NCI-H2081 treated with DMSO at 0.1 percent for 48 hours (cell line): ENCODE data around the gene HNF1A.
"Not testable (repeated sequence)": the region's sequence is repeated elsewhere in the genome, so short reads cannot be mapped to it uniquely, and the experiment has no call there.

Source experiments
- DNase-seq: peaks from one replicate; lab custom pipeline; 2025; lab: John Stamatoyannopoulos, UW

The HNF1A gene

DNA sequence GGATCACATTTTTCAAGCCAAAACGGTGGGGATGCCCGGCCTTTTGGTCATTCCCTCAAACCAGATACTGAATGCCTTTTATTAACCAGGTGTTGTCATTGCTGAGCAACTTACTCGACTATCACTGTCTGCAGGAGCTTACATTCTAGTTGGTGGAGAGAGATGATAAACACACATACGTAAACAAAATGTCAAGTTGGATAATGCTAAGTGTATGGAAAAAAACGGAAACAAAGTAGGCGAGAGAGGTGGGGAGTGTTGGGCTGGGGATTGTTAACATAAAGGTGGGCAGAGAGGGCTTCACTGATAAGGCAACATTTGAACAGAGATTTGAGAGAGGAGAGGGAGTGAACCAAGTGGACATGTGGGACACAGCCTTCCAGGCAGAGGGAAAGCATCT lies 33.5 kb downstream of the HNF1A start:
- no peak for DNase-seq

DNA sequence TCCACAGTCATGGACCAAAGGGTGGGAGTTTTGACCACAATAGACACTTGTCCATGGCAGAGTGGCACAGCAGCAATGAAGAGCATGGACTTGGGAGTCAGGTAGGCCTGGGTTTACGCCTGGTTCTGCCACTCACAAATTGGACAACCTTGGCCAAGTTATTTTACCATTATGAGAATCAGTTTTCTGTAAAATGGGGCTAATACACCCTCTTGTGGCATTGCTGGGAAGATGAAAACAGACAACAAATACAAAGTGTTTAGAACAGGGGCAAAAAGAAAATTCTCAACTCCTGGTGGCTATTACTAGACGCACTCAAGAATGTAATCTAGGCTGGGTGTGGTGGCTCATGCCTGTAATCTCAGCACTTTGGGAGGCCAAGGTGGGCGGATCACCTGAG lies 35.4 kb downstream of the HNF1A start:
- no peak for DNase-seq

DNA sequence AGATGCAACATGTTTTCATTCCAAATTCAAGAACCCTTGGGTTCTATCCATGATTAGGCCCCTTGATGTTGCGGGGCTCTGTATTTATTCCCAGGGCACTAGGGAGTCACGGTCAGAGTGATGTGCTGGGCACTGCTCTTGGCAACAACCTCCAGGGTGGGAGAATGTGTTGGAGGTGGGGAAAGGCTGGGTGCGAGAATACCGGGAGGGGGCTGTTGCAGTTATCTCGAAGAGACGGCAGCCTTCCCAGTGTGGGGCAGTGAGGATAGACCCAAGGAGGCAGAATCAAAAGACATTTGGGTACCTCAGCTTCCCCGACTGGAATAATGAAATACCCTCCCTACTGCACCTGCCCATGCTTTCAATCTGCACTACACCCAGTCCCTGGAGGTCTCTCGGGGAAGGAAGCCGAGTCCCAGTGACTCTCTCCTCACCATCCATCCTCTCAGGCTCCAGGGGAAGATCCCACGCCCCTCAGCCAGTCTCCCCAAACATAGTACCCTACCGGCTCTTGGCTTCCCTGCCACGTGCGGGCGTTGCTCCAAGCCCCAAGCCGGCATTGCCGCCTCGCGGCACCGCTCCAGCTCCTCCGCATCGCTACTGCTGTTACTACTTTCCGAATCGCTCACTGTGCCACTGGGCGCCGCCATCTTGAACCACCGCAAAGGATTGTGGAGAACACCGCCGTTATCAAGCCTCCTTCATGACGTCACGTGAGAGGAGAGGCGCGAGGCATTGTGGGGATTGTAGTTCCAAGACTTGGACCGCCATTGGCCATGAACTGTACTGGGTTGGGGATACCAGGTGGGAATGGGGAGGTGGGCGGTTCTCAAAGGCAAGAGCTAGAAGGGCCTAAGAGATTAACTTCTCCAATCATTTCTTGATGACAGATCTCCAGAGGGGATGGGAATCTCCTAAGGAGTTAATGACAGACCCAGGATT lies 37.8 kb downstream of the HNF1A start, which contains the start of gene C12orf43:
Gene C12orf43, minus strand, starts transcription at position 663 of the 942 bp plus-strand sequence. Its CDS starts 13 bp downstream, at position 650.
- DNase-seq: peak; percentile 69

DNA sequence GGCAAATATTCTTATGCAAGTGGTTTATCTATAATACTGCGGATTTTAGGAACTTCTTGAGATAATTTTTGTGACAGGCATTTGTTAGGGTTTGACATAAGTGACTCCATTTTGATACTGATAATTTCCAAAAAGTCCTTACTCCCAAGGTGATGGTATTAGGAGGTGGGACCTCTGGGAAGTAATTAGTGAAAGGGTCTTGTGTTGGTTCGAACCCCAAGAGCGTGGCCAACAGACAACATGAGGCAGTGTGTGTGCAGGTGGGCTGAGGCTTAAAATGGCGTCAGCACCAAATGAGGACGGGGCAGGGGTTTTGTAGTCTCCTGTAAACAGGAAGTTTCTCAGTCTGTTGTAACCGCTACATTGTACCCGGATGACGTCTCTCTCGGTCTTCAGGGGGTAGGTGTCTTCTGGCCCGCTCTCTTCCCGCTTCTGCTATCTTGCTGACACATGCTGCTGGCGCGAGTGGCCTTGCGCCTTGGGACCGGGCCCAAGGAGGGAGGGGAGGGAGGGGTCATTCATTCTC lies 39.7 kb downstream of the HNF1A start:
- no peak for DNase-seq

DNA sequence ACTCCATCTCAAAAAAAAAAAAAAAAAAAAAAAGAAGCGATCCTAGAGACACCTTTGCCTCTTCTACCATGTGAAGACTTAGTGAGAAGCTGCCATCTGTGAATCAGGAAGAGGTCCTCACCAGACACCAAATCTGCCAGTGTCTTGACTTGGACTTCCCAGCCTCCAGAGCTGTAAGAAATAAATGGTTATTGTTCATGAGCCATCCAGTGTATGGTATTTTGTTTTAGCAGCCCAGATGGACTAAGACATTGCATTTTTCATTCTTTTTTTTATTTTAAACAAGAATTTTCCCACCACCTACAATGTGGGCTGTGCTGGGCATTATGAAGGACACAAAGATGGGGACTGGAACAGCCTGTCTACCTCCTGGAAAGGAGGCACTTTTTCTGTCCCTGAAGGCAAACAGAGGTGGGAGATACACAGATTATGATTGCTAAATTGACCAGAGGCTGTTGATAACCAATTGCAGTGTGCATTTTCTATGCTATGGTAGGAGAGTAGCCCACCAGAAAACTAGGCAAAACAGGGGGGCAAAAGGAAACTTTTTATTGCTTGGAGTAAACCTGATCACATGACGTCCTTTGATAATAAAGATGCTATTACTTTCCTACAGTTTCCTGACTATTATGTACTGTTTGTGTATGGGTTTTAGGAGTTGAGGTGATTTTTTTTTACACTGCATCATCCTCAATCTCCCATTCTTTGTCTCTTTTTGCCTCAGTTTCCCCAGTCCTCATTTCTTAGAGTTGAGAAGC lies 40.7 kb downstream of the HNF1A start:
- DNase-seq: no peak

DNA sequence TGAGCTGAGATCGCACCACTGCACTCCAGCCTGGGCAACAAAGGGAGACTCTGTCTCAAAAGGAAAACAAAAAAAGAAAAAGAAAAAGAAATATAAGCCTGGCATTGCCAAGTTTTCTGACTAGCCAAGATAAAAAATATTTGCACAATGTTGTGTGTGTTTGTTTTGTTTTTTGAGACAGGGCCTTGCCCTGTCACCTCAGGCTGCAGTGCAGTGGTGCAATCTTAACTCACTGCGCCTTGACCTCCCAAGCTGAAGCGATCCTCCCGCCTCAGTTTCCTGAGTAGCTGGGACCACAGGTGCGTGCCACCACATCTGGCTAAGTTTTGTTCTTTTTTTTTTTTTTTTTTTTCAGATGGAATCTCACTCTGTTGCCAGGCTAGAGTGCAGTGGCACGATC lies 43.4 kb downstream of the HNF1A start:
- no peak for DNase-seq

DNA sequence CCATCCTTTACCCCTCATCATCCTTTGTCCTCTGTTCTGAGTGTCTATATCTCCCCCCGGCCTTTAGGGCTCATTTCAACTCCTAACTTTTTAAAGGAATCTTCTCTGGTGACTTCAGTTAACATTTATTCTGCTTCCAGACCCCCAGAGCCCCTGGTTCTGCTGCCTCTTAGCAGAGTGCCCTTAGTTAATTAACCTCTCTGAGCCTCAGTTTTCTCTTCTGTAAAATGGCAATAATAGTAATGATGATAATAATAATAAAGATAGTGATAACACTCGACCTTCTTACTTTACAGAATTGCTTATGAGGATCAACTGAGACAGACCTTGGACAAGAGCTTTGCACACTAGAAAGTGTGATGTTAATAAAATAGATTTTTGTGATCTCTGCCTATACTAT lies 44.4 kb downstream of the HNF1A start:
- no peak for DNase-seq

DNA sequence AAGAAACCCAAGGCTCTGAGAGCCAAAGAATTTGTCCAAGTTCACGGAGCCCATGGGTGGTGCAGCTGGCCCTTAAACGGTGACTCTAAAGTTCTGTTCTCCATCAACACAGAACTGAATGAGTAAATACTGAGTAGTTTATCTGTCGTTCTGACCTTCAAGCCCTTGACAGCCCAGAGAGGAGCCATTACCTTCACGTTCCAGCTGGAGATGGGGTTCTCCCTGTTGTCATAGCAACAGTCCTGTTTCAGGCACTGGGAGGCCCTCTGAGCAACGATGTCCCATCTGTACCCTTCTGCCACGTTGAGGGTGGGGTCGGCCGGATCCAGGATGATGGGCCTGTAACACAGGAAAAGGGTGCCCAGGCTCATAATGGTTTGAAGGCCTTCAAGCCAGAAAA lies 45.5 kb downstream of the HNF1A start:
- DNase-seq: no peak

DNA sequence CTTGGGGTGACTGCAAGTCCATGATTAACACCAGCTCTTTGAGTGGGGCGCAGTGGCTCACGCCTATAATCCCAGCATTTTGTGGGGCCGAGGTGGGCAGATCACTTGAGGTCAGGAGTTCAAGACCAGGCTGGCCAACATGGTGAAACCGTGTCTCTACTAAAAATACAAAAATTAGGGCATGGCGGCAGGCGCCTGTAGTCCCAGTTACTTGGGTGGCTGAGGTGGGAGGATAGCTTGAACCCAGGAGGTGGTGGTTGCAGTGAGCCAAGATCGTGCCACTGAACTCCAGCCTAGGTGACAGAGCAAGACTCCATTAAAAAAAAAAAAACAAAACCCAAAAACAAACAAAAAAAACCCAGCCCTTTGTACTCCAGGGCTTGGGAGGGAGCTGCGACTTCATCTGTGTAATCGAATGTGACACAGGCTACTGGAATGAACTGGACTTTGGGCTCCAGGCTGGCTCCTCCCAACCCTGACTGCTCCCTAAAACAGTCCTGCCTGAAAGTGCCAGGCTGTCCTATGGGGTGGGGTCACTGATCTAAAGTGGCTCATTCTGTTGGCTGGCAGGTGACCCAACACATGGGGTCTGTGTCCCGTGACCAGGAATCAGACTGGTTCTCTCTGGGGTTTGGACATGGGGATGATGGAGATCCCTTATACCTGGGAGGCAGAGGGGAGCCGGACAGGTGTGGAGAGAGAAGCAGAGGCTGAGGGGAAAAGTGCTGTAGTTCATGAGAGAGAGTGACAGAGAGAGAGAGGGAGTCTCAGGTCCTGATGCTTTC lies 47.3 kb downstream of the HNF1A start:
- no peak for DNase-seq

DNA sequence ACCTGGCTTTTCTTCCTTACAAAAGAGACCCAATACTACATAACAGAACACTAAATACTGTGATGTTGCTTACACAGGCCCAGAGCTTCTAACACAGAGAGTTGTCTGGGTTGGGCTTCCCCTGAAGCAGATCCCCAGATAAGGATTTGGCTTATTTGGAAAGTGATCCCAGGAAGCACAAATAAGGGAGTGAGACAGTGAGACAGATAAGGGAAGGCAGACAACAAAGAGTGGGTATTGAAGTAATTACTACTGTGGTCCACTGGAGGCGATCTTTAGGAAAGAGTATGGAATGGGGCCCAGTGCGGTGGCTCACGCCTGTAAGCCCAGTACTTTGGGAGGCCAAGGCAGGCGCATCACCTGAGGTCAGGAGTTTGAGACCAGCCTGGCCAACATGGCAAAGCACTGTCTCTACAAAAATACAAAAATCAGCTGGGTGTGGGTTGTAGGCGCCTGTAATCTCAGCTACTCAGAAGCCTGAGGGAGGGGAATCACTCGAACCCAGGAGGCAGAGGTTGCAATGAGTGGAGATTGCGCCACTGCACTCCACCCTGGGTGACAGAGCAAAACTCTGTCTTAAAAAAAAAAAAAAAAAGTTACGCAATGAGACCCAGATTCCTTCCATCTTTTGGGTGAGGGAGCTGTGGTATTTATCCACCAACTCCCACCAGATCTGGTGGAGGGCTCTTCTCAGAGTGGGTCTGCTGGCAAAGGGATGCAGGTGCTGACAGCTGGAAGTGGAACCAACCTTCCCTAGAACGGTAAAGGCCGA lies 48.1 kb downstream of the HNF1A start:
- no peak for DNase-seq

DNA sequence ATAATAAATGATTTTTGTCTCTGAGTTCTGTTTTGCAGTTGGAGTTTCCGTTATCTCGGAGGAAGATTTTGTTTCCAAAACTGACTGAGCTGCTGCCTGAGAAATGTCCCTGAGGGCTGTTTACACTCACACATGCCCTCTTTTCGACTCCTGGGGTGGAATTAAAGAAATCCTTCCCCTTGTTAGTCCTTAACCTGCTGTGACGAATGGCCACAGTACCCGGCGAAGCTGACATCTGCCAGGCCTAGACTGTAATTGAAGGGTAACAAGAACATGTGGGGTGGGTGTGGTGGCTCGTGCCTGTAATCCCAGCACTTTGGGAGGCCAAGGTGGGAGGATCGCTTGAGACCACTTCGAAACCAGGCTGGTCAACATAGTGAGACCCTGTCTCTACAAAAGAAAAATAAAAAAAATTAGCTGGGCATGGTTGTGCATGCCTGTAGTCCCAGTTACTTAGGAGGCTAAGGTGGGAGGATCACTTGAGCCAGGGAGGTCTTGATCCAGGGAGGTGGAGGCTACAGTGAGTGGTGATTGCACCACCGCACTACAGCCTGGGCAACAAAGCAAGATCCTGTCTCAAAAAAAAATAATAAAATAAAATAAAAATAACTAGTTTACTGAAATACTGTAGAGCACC lies 52.4 kb downstream of the HNF1A start:
- DNase-seq: no peak

DNA sequence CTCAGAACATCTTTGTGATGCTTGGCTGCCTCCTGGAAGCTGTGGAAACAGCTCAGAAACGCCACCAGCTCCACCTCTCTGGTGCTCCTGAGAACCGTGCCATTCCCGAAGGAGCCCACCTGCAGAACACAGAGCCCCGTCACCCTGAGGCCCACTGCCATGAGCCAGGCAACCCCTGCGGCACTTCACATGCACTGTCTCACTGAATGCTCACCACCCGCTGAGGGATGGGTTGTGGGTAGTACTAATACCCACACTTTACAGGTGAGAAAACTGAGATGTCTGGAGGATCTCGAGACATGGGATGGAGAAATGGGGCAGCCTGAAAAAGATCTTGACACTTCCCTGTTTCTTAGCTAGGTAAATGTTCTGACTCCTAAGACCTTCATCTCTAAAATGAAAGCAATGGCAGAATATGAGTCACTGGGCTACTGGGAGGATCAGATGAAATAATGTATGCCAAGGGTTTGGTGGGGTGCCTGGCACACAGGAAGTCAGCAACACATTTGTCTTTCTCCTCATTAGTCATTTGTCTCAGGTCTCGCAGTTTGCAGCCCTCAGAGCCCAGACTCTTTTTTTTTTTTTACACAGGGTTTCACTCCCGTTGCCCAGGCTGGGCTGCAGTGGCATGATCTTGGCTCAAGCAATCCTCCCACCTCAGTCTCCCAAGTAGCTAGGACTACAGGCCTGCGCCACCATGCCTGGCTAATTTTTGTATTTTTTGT lies 55.4 kb downstream of the HNF1A start:
- DNase-seq: no peak

DNA sequence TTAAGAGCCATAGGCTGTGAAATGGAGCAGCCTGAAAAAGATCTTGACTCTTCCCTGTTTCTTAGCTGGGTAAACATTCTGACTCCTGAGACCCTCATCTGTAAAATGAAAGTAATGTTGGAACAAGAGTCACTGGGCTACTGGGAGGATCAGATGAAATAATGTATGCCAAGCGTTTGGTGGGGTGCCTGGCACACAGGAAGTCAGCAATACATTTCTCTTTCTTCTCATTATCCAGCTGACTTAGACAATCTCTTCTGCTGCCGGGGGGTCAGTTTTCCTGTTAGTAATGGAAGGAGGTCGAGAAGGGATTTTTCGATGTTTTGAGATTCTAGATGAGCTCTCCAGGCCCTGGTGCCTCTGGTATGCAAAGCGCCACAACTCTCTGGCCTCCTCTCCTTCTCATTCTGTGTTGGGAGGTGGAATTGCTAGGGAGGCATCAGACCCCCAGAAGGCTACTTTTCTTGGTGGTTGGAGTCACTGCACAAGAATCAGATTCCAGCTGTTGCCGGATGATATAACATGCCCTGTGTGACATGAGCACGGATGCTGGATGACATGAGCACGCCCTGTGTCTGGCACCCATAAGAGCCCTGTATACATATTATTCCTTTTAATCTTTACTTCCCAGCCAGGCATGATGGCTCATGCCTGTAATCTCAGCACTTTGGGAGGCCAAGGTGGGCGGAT lies 56.4 kb downstream of the HNF1A start:
- no peak for DNase-seq

DNA sequence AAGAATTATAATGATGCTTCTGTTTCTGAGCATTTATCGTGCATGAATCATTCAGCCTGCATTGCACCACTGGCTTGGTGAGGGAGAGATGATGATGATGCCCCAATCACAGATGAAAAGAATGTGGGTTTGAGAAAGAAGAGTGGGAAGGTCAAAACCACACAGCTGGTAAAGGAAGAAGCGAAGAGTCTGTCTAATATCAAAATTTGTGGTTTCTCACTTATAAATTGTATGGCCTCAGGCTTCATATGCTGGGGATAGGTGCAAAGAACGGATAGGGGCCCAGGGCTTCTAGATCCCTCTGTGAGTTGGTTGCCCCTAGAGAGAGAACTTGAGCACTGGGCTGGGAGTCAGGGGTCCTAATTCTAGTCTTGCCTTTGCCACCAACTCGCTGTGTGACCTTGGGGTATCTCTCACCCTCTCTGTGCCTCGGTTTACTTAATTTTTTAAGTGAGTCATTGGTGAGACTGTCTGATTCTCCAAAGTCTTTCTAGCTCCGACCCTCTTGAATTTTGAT lies 58.5 kb downstream of the HNF1A start:
- DNase-seq: no peak

DNA sequence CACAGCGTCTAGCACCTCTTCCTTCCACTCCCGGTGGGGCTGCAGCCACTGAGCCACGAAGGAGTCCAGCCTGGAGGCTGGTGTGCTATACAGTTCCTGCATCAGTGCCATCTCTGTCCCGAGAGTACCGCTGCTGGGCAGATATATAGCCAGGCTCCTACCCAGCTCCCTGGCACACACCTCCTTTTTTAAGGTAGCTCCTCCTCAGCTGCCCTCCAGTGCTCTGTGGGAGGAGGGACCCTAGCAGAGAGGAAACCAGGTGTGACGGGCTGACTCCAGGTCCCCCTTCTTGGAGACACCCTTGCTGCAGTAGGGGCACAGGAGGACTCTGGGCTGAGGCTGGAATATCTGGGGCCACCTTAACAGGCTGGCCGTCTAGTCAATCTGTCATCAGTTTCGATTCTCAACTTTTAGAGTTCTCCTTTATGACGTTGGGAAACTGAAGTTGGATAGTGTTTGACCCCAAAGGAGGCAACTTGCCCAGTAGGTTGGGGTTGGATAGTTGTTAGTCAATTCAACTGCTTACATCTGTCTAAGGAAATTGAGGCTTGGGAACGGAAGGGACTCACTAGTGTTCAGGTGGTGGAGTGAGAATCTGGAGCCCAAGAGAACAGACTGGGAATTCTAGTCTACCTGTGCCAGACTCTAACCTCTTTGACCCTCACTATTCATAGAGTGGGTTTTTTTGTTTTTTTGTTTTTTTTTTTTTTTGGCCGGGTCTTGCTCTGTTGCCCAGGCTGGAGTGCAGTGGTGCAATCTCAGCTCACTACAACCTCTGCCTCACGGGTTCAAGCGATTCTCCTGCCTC lies 60.7 kb downstream of the HNF1A start, which contains the start of gene OASL:
Gene OASL, minus strand, starts transcription at position 386 of the 808 bp plus-strand sequence. Its CDS starts 275 bp downstream, at position 111.
- DNase-seq: no peak

DNA sequence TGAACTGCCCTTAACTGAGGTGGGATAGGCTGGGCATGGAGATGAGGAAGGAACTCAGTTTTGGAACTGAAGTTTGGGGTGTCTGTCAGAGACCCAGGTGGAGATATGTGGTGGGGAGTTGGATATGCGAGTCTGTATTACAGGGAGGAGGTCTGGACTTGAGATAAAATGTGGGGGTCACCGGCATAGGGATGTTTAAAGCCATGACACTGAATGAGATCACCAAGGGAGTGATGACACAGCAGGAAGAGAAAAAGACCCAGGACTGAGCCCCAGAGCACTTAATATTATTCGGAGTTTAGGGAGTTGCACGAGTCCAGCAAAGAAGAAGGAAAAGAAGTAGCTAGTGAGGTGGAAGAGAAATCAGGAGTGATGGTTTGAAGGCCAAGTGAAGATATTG lies 64.7 kb downstream of the HNF1A start:
- no peak for DNase-seq

DNA sequence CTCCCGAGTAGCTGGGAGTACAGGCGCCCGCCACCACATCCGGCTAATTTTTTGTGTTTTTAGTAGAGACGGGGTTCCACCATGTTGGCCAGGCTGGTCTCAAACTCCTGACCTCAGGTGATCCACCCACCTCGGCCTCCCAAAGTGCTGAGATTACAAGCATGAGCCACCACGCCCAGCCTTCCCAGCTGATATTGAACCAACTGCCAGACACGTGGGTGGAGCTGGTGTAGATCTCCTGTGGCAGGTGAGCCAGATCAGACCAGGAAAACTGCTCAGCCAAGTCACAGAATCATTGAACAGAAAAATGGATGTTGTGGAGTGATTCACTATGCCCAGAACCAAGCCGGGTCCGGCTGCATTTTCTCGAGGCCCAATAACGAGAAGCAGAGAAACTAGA lies 69.1 kb downstream of the HNF1A start:
- not testable (repeated sequence) for DNase-seq

DNA sequence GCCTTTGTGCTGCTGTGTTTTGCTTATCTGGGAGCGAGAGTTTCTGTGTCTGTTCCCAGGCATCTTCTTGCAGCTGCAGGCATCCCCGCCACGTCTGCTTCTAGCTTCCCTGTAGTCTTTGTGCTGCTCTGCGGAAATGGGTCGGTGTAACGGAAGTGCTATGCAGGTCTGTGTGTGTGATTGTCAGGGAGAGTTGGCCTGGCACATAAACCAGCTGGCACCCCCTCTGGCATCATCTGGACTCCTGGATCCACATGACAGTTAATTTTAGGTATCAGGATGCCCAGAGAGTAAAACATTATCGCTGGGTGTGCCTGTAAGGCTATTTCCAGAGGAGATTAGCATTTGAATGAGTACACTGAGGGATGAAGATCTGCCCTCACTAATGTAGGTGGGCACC lies 70.1 kb downstream of the HNF1A start:
- no peak for DNase-seq
